KOPT-K1 (cell line): ENCODE data around the gene MAP4K1.

Source experiments
- H3K27ac ChIP-seq: fragments of 200-600 bp; sonication (generic); 2 replicates; pipeline ENCODE4 v1.5.1; 2016; ENCODE audit warnings: antibody characterized with exemption, mild to moderate bottlenecking, low read depth, low read length; ENCODE audit not compliant: poor library complexity, severe bottlenecking
- H3K36me3 ChIP-seq: fragments of 200-600 bp; sonication (generic); 2 replicates; pipeline ENCODE4 v1.5.1; 2017; ENCODE audit warnings: antibody characterized with exemption, mild to moderate bottlenecking, low read length, moderate library complexity; ENCODE audit not compliant: insufficient read depth
- H3K9me3 ChIP-seq: fragments of 200-600 bp; sonication (generic); 2 replicates; pipeline ENCODE4 v1.5.1; 2017; ENCODE audit warnings: antibody characterized with exemption, low read length, mild to moderate bottlenecking; ENCODE audit not compliant: insufficient read depth, poor library complexity, severe bottlenecking

The MAP4K1 gene

DNA sequence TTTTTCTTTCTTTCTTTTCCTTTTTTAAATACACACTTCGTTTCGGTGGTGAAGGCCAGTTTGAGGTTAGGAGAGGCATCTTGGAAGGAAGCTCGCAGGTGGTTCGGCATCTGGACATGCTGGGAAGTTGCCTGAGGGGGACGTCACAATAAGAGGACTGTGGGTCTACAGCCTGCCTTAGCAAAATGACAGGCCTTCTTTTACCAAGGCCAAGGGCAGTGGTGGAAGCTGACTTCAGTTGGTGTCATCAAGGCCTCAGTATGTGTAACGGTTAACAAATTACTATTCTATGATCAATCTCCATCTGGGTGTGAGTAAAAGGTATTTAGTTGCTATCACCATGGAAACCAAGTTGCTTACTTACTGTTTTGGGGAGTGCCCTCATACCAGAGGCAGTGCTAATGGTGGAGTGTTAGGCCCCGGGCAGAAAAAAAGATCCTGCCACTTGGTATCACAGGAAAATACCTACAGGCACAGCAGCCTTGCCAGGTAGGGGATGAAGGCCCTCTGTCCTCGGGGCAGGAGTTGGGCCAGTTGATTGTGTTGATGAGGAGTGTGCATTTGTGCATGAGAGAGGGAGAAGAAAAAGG, 40.0 kb upstream of the MAP4K1 start:
- no peak overlapping the region for H3K27ac ChIP-seq
- H3K36me3 ChIP-seq = peaks cover 15% of the 10 kb centered on the region; the same call in 1 of the 2 replicates

DNA sequence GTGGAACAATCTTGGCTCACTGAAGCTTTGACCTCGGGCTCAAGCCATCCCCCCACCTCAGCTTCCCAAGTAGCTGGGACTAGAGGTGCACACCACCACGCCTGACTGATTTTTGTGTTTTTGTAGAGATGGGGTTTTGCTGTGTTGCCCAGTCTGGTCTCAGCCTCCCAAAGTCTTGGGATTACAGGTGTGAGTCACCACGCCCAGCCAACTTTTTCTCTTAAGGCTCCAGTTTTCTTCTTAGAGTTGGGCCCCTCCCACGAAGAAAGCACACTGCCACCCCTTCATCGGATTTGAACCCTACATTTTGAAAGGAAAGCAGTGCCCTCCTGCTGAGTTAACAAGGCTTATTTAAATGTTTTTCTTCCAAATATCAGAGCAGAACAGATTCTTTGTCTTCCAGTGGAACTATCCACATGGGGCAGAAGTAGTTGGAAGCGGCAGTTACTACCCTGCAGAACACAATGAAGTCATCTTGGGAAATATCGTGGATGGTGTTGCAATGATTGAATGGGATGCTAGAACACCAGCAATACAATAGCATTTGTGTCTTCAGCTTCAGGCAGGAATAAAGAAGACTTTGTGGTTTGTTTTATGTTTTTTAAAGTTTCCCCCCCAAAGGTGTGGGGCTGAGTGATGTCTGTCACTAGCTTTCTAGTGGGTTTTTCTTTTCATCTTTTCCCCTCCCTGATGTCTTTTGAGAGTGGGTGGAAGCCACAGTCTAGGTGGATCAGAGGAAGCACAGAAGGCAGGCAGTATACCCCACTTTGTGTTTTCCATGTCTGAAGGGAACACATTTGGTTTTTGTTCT, 38.6 kb upstream of the MAP4K1 start:
- Histone ChIP-seq H3K36me3 (peaks cover 15% of the 10 kb centered on the region; the same call in 1 of the 2 replicates), H3K27ac (no peak overlapping the region), H3K9me3 (no peaks in the 10 kb centered on the region)

More for the DNA sequence above, 40.0 kb upstream of the MAP4K1 start:
- H3K9me3 ChIP-seq = no peaks in the 10 kb centered on the region

DNA sequence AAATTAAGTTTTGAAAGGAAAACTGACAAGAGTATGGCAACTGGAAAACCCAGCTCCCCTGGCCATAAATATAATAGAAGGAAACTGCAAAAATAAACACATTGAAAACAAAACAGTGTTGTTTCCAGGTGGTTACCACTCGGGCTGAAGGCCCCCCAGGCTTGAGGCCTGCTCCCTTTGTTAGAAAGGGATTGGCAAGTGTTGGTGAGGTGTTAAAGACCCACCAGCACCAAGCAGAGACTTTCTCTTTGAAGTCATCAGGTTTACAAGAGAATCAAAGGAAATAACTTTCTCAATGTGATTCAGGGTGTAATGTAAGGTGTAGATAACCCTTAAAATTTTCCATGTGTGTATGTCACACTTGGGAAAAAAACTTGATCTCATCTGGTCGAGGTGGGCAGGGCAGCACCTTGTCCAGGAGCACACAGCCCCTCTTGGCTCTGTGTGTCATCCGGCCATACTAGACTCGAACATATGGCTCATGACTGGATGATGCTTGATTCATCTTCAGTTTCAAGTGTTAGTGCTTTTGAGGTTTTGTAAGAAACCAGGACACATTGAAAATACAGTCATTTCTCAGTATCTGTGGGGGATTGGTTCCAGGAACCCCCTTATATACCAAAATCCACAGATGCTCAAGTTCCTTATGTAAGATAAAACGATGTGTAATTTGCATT, 37.5 kb upstream of the MAP4K1 start:
- Histone ChIP-seq H3K36me3 (peaks cover 15% of the 10 kb centered on the region; the same call in 1 of the 2 replicates), H3K9me3 (no peaks in the 10 kb centered on the region), H3K27ac (no peak overlapping the region)

DNA sequence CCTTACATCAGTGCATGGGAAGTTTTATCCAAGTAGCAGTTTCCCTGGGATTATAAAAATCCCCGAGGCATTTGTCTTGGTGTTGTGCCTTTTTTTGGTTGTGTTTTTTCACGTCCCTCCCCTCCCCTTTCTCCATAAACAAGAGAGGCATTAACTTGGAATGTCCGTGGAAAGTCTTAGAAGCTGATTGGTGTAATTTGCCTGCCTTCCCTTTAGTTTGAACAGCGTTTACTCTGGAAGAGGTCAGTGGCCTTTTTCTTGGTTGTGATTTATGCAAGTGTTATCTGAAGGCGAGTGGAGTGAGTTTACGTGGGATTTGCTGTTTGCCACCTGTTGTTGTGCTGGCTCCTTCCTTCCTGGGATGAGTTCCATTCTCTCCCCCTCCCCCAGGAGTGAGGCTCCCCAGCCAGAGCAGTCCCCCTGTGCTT, 36.9 kb upstream of the MAP4K1 start:
- Histone ChIP-seq H3K36me3 (peaks cover 15% of the 10 kb centered on the region; the same call in 1 of the 2 replicates), H3K9me3 (no peaks in the 10 kb centered on the region), H3K27ac (no peak overlapping the region)

DNA sequence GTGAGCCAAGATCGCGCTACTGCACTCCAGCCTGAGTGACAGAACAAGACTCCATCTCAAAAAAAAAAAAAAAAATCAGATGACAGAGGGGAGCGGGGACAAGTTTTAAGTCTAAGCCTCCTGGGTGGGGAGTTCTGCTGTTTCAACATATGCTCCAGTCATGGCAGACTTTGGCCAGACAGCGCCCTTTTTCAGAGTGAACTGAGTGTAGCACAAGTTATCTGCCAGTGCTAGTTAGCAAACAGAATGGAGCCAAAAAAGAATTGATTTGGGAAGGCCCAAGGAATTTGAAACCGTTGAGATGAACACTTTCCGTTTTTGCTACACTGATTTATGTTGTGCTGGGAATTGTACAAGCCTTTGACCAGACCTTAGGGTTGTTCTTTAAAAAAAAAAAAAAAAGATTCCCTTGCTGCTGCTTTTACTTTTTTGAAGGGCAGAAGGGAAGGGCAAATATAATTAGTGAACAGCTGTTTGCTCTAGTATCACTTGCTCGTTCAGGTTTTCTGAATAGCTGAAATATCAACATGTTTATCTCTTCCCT, 35.3 kb upstream of the MAP4K1 start:
- H3K9me3 ChIP-seq = no peaks in the 10 kb centered on the region
- no peak overlapping the region for H3K27ac ChIP-seq
- peaks cover 15% of the 10 kb centered on the region; the same call in 1 of the 2 replicates for H3K36me3 ChIP-seq

DNA sequence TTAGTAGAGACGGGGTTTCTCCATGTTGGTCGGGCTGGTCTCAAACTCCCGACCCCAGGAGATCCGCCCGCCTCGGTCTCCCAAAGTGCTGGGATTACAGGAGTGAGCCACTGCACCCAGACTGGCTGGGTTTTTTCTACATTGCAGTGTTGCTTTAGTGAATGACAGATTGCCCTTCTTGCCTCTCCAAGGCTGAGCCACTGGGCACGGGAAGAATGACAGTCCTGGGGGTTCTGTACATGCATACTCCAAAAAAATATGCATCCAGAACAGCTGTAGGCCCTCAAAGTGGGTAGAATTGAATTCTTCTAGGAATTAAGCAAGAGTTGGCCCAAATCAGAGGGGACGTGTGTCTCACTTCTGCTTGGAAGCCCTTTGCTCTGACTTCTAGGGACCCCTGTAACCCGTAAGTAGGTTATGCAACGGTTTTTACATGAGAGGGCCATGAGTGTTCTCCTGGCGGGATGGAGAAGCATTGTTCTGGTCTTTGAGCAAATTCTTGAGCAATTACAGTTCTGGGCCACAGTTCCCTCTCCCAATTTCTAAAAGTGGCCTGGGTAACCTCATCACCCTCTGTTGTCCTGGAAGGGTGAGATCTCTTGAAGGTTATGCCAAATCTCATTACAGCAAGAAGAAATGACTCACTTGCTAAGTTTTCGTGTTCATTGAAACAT, 33.3 kb upstream of the MAP4K1 start:
- H3K27ac ChIP-seq = no peak overlapping the region
- H3K9me3 ChIP-seq = no peaks in the 10 kb centered on the region
- peaks cover 11% of the 10 kb centered on the region; the same call in 1 of the 2 replicates for H3K36me3 ChIP-seq

DNA sequence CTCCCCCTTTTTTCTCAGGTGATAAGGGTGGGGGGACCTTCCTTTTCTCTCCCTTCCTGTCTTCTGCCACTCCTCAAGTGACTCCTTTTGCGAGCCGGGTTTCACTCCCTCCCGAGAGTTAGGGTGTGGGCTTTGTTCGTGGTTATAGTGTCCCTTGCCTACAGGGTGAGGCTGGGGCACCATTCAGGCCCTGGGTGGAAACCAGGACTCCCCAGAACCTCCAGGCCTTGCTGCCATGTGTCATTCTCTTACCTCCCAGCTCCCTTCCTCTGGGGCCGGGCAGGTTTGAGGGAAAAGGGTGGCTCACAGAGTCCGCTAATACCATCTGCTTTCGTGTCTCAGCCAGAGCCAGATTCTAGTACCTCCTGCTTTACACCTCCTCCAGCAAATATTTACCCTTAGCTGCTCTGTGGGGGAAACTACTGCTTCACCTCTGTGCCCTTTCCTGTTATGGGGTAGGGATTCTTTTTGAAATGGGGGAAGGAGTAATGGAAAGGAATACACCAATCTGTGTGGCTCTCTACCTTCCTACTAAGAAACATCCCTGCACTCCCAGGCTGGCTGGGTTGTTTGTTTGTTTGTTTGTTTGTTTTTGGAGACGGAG, 32.5 kb upstream of the MAP4K1 start:
- no peak overlapping the region for H3K27ac ChIP-seq
- peaks cover 11% of the 10 kb centered on the region; the same call in 1 of the 2 replicates for H3K36me3 ChIP-seq
- no peaks in the 10 kb centered on the region for H3K9me3 ChIP-seq

DNA sequence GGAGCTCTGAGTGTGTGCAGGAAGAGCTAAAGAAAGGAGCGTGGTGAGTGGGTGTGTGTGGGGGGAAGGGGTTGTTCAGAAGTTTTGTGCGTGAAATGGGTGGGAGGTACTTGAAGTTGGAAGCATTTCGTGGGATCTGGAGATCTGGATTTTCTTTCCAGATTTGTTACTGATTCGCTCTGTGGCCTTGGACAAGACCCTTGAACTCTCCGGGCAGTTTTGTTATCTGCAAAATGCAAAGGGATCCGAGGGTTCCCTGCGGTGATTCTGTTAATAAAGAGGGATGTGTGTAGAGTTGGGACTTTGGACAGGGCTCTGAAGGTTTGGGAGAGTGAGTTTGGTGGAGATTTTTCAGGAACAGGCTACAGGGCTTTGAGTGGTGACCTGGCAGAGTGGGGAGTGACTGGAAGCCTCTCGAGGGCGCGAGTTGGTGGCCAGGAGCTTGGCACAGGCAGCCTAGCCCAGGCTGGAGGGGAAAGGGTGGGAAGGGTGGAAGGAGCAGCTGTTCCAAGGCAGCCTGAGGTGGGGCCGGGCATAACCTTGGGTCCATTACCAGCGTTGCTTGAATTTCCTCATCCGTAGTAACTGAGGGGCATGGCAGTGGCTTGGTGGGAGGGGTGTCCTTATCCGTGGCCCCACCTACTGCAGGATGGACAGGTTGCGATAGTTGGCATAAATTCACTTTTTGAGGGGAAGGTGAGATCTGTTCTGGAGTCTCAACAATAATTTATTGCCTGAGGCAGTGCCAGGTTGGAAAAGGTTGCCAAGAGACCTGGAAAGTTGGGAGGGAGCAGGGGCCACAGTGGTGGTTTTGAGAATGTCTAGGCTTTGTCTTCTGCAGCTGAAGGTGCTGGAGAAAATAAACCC, 31.8 kb upstream of the MAP4K1 start:
- Histone ChIP-seq H3K36me3 (peaks cover 8% of the 10 kb centered on the region; the same call in 1 of the 2 replicates), H3K9me3 (no peaks in the 10 kb centered on the region), H3K27ac (no peak overlapping the region)

DNA sequence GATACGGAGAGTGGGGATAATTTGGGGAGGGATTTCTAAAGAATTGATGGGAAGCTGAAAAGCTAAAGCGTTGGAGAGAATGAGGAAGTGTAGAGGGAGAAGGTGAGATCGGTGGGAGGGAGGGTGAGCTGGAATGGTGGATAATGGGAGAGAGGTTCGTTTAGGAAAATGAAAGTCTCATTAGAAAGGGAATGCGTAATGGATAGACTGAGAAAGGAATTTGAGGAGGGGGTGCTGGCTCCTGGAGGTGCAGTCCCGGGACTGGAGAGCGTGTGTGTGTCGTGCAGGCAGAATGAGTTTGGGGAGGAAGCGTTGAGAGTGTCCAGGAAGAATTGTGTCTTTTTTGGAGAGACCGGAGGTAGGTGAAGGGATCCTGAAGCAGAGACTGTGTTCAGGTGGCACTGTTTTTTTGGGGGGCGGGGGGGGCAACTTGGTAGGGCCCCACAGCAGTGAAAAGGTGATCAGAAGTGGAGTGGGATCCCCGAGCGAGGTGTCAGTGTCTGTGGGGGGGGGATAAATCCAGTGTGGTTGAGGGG, 31.1 kb upstream of the MAP4K1 start:
- Histone ChIP-seq H3K9me3 (no peaks in the 10 kb centered on the region), H3K27ac (peak overlapping the region; percentile 72)

DNA sequence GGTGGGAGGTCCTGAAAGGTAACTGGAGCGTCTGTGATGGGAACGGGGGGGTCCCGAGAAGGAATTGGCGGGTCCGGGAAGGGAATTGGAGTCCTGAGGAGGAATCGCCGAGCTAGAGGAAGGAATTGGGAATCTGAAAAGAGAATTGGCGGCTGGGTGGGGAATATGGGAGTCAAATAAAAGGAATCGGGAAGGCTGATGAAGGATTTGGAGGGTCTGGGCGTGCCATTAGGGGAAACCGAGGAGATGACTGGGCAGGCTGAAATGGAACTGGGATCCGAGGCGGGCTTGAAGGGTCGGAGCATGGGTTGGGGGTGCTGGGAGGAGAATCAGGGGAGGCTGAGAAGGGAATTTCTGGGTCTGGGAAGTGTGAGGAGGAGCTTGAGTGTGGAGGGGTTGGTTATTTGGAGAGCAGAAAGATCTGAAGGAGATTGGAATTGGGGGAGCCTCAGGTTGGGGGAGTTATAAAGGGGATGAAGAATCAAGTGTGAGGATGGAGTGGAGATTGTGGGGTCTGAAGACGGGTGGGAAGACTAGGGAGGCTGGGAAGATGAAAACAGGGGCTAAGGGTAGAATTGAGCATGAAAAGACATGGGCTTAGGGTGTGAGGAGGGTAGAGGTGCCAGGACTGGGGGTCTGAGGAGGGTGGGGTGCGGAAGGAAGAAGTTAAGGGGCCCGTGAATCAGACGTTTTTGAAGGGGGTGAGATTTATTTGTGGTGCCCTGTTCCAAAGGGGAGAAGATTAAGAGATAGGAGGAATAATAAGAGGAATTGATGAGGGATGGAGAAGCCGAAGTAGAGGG, 30.4 kb upstream of the MAP4K1 start:
- Histone ChIP-seq H3K27ac (peak overlapping the region; percentile 72), H3K36me3 (no peaks in the 10 kb centered on the region), H3K9me3 (no peaks in the 10 kb centered on the region)

More for the DNA sequence above, 31.1 kb upstream of the MAP4K1 start:
- H3K36me3 ChIP-seq = peaks cover under 1% of the 10 kb centered on the region; the same call in 1 of the 2 replicates

DNA sequence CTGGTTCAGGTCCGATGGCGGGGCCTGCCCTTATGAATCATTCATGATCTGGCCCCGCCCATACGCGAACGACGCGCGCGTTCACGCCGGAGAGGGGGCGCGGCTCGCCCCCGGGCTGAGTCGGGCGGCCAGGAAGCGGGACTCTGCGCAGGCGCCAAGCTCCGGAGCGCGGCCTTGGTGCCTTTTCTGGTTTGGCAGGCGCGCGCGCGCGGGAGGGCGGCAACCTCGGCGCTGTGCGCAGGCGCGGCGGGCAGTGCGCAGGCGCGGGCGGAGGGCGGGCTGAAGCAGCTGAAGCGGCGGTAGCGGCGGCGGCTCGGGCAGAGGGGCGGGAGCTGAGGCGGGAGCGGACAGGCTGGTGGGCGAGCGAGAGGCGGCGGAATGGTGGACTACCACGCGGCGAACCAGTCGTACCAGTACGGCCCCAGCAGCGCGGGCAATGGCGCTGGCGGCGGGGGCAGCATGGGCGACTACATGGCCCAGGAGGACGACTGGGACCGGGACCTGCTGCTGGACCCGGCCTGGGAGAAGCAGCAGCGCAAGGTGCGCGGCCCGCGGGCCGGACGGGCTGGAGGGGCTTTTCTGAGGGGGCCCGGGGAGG, 29.7 kb upstream of the MAP4K1 start, which contains the start of gene ACTN4:
Gene ACTN4 (plus strand): TSS at position 282 of the 598 bp plus-strand sequence. CDS start 97 bp downstream, at position 379.
- Histone ChIP-seq H3K9me3 (no peaks in the 10 kb centered on the region), H3K36me3 (no peaks in the 10 kb centered on the region), H3K27ac (peak within 1 kb of the TSS; percentile 72)

DNA sequence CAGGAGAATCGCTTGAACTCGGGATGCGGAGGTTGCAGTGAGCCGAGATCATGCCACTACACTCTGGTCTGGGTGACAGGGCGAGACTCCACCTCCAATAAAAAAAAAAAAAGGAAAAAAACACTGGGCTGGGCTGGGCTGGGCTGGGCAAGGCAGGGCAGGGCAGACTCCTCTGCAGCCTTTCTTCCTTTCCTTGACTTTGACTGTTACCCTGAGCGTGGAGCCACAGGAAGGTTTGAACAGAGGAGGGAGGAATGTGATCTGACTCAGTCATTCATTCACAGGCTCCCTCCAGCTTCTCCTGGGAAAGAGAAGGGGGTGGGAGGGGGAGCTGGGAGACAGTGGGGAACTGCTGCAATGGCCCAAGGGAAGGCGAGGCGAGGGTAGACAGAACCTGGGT, 27.0 kb upstream of the MAP4K1 start:
- Histone ChIP-seq H3K9me3 (no peaks in the 10 kb centered on the region), H3K36me3 (no peaks in the 10 kb centered on the region), H3K27ac (no peak overlapping the region)
